ENCODE results near the gene PLCD3.
"Not testable (repeated sequence)": the region's sequence is repeated elsewhere in the genome, so short reads cannot be mapped to it uniquely, and the experiment has no call there.

The PLCD3 gene

GRCh38 chr17:45131616-45132319, 547 bp downstream of the PLCD3 start:
- DNase-seq, result peak; percentile 37

GRCh38 chr17:45130681-45131615, 1.4 kb downstream of the PLCD3 start:
- DNase-seq, result no peak

- no peak for DNase-seq
Observed at GRCh38 chr17:45129940-45130680, 2.2 kb downstream of the PLCD3 start.

GRCh38 chr17:45129426-45129939, 2.8 kb downstream of the PLCD3 start:
- DNase-seq, result no peak

GRCh38 chr17:45128989-45129388, 3.3 kb downstream of the PLCD3 start:
- no peak for DNase-seq

- no peak for DNase-seq
Observed at GRCh38 chr17:45128331-45128730, 4.0 kb downstream of the PLCD3 start.

- no peak for DNase-seq
Observed at GRCh38 chr17:45127548-45128300, 4.6 kb downstream of the PLCD3 start.

- no peak for DNase-seq
Observed at GRCh38 chr17:45127207-45127547, 5.1 kb downstream of the PLCD3 start.

GRCh38 chr17:45125509-45125908, 6.8 kb downstream of the PLCD3 start:
- DNase-seq, result no peak

- not testable (repeated sequence) for DNase-seq
Observed at GRCh38 chr17:45124797-45125122, 7.6 kb downstream of the PLCD3 start.

- no peak for DNase-seq
Observed at GRCh38 chr17:45123930-45124796, 8.2 kb downstream of the PLCD3 start.

- DNase-seq, result no peak
Observed at GRCh38 chr17:45123076-45123770, 9.1 kb downstream of the PLCD3 start.

GRCh38 chr17:45121055-45121454, 11.3 kb downstream of the PLCD3 start:
- DNase-seq, result no peak

- no peak for DNase-seq
Observed at GRCh38 chr17:45120558-45120957, 11.8 kb downstream of the PLCD3 start.

GRCh38 chr17:45119964-45120363, 12.4 kb downstream of the PLCD3 start:
- no peak for DNase-seq

- DNase-seq, result no peak
Observed at GRCh38 chr17:45118691-45119090, 13.6 kb downstream of the PLCD3 start.

GRCh38 chr17:45117848-45118646, 14.3 kb downstream of the PLCD3 start:
- DNase-seq, result no peak

GRCh38 chr17:45117334-45117733, 15.0 kb downstream of the PLCD3 start:
- no peak for DNase-seq

- no peak for DNase-seq
Observed at GRCh38 chr17:45116434-45117016, 15.8 kb downstream of the PLCD3 start.

- no peak for DNase-seq
Observed at GRCh38 chr17:45115871-45116270, 16.4 kb downstream of the PLCD3 start.

All from activated T-cell treated with anti-CD3 and anti-CD28 coated beads for 4 hours (primary cell).